Measurements from ENCODE around the gene PROC.

PROC gene

GRCh38 chr2:127427376-127428056, 9.3 kb downstream of the PROC start:
- H3K4me3 ChIP-seq (ENCODE audit: control insufficient read depth, low read depth, low read length) = no peak overlapping the region
- no peak for TF ChIP-seq CTCF (IDR thresholded peaks at IDR 0.05; ENCODE audit: control insufficient read depth, insufficient read depth, low read depth, low read length, missing control alignments)
- DNase-seq (ENCODE audit: low read depth) = no peak

DNA sequence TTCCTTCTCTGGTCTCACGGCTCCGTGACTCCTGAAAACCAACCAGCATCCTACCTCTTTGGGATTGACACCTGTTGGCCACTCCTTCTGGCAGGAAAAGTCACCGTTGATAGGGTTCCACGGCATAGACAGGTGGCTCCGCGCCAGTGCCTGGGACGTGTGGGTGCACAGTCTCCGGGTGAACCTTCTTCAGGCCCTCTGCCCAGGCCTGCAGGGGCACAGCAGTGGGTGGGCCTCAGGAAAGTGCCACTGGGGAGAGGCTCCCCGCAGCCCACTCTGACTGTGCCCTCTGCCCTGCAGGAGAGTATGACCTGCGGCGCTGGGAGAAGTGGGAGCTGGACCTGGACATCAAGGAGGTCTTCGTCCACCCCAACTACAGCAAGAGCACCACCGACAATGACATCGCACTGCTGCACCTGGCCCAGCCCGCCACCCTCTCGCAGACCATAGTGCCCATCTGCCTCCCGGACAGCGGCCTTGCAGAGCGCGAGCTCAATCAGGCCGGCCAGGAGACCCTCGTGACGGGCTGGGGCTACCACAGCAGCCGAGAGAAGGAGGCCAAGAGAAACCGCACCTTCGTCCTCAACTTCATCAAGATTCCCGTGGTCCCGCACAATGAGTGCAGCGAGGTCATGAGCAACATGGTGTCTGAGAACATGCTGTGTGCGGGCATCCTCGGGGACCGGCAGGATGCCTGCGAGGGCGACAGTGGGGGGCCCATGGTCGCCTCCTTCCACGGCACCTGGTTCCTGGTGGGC, 10.0 kb downstream of the PROC start:
- no peak overlapping the region for H3K4me3 ChIP-seq (ENCODE audit: control insufficient read depth, low read depth, low read length)
- no peak for TF ChIP-seq CTCF (IDR thresholded peaks at IDR 0.05; ENCODE audit: control insufficient read depth, insufficient read depth, low read depth, low read length, missing control alignments)
- no peak for DNase-seq (ENCODE audit: low read depth)

DNA sequence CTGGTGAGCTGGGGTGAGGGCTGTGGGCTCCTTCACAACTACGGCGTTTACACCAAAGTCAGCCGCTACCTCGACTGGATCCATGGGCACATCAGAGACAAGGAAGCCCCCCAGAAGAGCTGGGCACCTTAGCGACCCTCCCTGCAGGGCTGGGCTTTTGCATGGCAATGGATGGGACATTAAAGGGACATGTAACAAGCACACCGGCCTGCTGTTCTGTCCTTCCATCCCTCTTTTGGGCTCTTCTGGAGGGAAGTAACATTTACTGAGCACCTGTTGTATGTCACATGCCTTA, 10.5 kb downstream of the PROC start:
- no peak for TF ChIP-seq CTCF (IDR thresholded peaks at IDR 0.05; ENCODE audit: control insufficient read depth, insufficient read depth, low read depth, low read length, missing control alignments)
- DNase-seq (ENCODE audit: low read depth) = no peak
- no peak overlapping the region for H3K4me3 ChIP-seq (ENCODE audit: control insufficient read depth, low read depth, low read length)

GRCh38 chr2:127429291-127429690, 11.1 kb downstream of the PROC start:
- no peak for DNase-seq (ENCODE audit: low read depth)
- no peak overlapping the region for H3K4me3 ChIP-seq (ENCODE audit: control insufficient read depth, low read depth, low read length)
- TF ChIP-seq CTCF (IDR thresholded peaks at IDR 0.05; ENCODE audit: control insufficient read depth, insufficient read depth, low read depth, low read length, missing control alignments) = no peak

DNA sequence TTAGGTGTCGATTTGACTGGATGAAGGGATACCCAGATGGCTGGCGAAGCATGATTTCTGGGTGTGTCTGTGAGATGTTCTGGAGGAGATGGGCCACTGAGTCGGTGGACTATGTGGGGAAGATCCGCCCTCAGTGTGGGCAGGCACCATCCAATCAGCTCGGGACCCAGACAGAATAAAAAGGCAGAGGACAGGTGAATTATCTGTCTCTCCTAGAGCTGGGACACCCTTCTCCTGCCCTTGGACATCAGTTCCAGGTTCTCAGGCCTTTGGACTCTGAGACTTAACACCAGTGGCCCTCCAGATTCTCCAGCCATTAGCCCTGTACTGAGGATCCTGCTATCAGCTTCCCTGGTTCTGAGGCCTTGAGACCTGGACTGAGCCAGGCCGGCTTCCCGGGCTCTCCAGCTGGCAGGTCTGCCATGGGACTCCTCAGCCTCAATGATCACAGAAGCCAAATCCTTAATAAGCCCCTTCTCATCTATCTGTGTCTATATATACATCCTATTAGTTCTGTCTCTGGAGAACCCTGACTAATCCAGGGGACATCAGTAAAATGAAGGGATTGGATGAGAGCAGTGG, 11.7 kb downstream of the PROC start:
- no peak for TF ChIP-seq CTCF (IDR thresholded peaks at IDR 0.05; ENCODE audit: control insufficient read depth, insufficient read depth, low read depth, low read length, missing control alignments)
- no peak overlapping the region for H3K4me3 ChIP-seq (ENCODE audit: control insufficient read depth, low read depth, low read length)
- no peak for DNase-seq (ENCODE audit: low read depth)

DNA sequence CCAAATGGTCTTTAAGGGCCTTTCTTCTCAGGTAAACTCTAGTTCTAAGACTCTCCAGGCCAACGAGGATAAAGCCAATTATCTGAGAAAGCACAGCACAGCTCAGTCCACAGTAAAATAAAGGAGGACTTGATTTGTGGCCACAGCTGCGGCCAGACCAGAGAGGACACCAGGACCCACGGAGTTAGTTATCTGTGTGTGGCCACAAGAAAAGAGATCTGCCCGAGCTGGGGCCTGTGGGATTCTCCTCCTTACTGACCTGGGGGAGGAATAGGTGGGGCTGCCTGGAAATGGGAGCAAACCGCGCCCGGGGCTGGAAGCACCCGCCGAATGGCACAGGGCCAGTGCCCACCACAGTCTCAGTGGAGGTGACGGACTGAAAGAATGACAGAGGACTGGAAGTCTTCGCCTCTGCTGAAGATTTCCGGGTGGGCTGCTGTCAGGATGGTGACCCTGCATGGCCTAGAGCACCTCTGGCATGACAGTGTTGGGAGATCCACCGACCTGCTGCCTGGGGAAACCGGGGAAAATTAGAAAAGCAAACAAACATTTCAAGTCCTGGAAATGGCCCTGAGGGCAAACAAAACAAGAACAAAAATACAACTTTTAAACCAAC, 13.3 kb downstream of the PROC start:
- no peak for TF ChIP-seq CTCF (IDR thresholded peaks at IDR 0.05; ENCODE audit: control insufficient read depth, insufficient read depth, low read depth, low read length, missing control alignments)
- DNase-seq (ENCODE audit: low read depth) = no peak
- no peak overlapping the region for H3K4me3 ChIP-seq (ENCODE audit: control insufficient read depth, low read depth, low read length)

All from AG09309 (cell line).